Mesenchymal stem cell (in vitro differentiated cells and primary cell): ENCODE results near the gene GPRIN3.
A peak's percentile ranks its signal among the peaks of the same experiment; 100 is the strongest.

Experiments
- DNase-seq: peaks from one replicate; pipeline ENCODE4 v3.0.0-alpha.2; 2013
- H2AFZ ChIP-seq: one replicate; pipeline ENCODE4 v1.6.1; 2013; ENCODE audit warnings: low read depth, mild to moderate bottlenecking, control low read depth, inconsistent platforms, low read length, moderate library complexity
- H2AK5ac ChIP-seq: 2 replicates; pipeline ENCODE4 v1.6.1; 2013; ENCODE audit warnings: low read length, moderate library complexity, mild to moderate bottlenecking, inconsistent platforms; ENCODE audit not compliant: severe bottlenecking
- H2BK120ac ChIP-seq: one replicate; pipeline ENCODE4 v1.6.1; 2013; ENCODE audit warnings: low read depth, mild to moderate bottlenecking, inconsistent platforms, low read length, moderate library complexity
- H2BK12ac ChIP-seq, 2 experiments: one replicate each; pipeline ENCODE4 v1.6.1; 2013; ENCODE audit warnings: inconsistent platforms in 2 of 2, low read length in 2 of 2, mild to moderate bottlenecking in 2 of 2, moderate library complexity in 2 of 2, control low read depth in 1 of 2
- H2BK15ac ChIP-seq: one replicate; pipeline ENCODE4 v1.6.1; 2013; ENCODE audit warnings: mild to moderate bottlenecking, low read depth, inconsistent platforms; ENCODE audit not compliant: poor library complexity, severe bottlenecking
- H2BK5ac ChIP-seq: 2 replicates; pipeline ENCODE4 v1.6.1; 2013; ENCODE audit warnings: low read depth, mild to moderate bottlenecking, low read length, control low read depth, inconsistent platforms; ENCODE audit not compliant: poor library complexity, severe bottlenecking
- H3K14ac ChIP-seq, 2 experiments: one replicate each; pipeline ENCODE4 v1.6.1; 2013; ENCODE audit warnings: inconsistent platforms in 2 of 2, low read length in 2 of 2, control low read depth in 1 of 2, mild to moderate bottlenecking in 1 of 2, moderate library complexity in 1 of 2
- H3K18ac ChIP-seq, 2 experiments: one replicate each; pipeline ENCODE4 v1.6.1; 2013; ENCODE audit warnings: inconsistent platforms in 2 of 2, low read length in 2 of 2, control low read depth in 1 of 2, low read depth in 1 of 2, mild to moderate bottlenecking in 1 of 2
- H3K23ac ChIP-seq, 2 experiments: one replicate each; pipeline ENCODE4 v1.6.1; 2013; ENCODE audit warnings: inconsistent platforms in 2 of 2, low read length in 2 of 2, mild to moderate bottlenecking in 2 of 2, moderate library complexity in 2 of 2, control low read depth in 1 of 2
- H3K27ac ChIP-seq: 2 replicates; pipeline ENCODE4 v1.5.1; 2013; ENCODE audit warnings: mild to moderate bottlenecking, moderate library complexity, low read length, control low read depth, inconsistent platforms; ENCODE audit not compliant: poor library complexity, severe bottlenecking
- H3K27me3 ChIP-seq, 2 experiments: 2 replicates each; pipeline versions ENCODE4 v1.6.1 to v1.7.0; 2013; ENCODE audit warnings: low read length in 2 of 2, mild to moderate bottlenecking in 2 of 2, moderate library complexity in 2 of 2, control low read depth in 1 of 2, inconsistent platforms in 1 of 2; ENCODE audit not compliant: control insufficient read depth in 1 of 2, insufficient read depth in 1 of 2
- H3K36me3 ChIP-seq, 2 experiments: 2 replicates each; pipeline versions ENCODE4 v1.6.1 to v1.7.0; 2013; ENCODE audit warnings: low read length in 2 of 2, control low read depth in 1 of 2, inconsistent platforms in 1 of 2, low read depth in 1 of 2, mild to moderate bottlenecking in 1 of 2; ENCODE audit not compliant: insufficient read depth in 2 of 2, control insufficient read depth in 1 of 2
- H3K4ac ChIP-seq, 2 experiments: one replicate each; pipeline ENCODE4 v1.6.1; 2013; ENCODE audit warnings: inconsistent platforms in 2 of 2, low read length in 2 of 2, mild to moderate bottlenecking in 2 of 2, moderate library complexity in 2 of 2, control low read depth in 1 of 2, low read depth in 1 of 2
- H3K4me1 ChIP-seq: 2 replicates; pipeline ENCODE4 v1.6.1; 2013; ENCODE audit warnings: low read depth, low read length, control low read depth; ENCODE audit not compliant: control insufficient read depth, insufficient read depth
- H3K4me2 ChIP-seq: 2 replicates; pipeline ENCODE4 v1.6.1; 2013; ENCODE audit warnings: low read length, mild to moderate bottlenecking, inconsistent platforms; ENCODE audit not compliant: poor library complexity, severe bottlenecking
- H3K4me3 ChIP-seq, 2 experiments: 2 replicates each; pipeline versions ENCODE4 v1.5.1 to v1.7.0; 2013; ENCODE audit warnings: low read length in 2 of 2, mild to moderate bottlenecking in 2 of 2, control low read depth in 1 of 2, low read depth in 1 of 2; ENCODE audit not compliant: insufficient read depth in 1 of 2
- H3K79me1 ChIP-seq: replicated peaks from 2 replicates; pipeline ENCODE4 v1.6.1; 2013; ENCODE audit warnings: mild to moderate bottlenecking, control low read depth, low read length, inconsistent platforms; ENCODE audit not compliant: poor library complexity, severe bottlenecking
- H3K9ac ChIP-seq: 2 replicates; pipeline ENCODE4 v1.7.0; 2013; ENCODE audit warnings: mild to moderate bottlenecking, low read length, moderate library complexity
- H3K9me3 ChIP-seq: 2 replicates; pipeline ENCODE4 v1.7.0; 2013; ENCODE audit warnings: mild to moderate bottlenecking, low read length; ENCODE audit not compliant: control insufficient read depth
- H4K8ac ChIP-seq: one replicate; pipeline ENCODE4 v1.6.1; 2013; ENCODE audit warnings: inconsistent platforms, mild to moderate bottlenecking, low read length, moderate library complexity
- H4K91ac ChIP-seq: one replicate; pipeline ENCODE4 v1.6.1; 2013; ENCODE audit warnings: mild to moderate bottlenecking, low read length, inconsistent platforms
- WGBS: methylation state at CpG from one replicate; pipeline ENCODE4 v1.1.7; 2013; ENCODE audit warnings: mixed read lengths; 5-methylcytosine and 5-hydroxymethylcytosine counted together

GPRIN3 gene

DNA sequence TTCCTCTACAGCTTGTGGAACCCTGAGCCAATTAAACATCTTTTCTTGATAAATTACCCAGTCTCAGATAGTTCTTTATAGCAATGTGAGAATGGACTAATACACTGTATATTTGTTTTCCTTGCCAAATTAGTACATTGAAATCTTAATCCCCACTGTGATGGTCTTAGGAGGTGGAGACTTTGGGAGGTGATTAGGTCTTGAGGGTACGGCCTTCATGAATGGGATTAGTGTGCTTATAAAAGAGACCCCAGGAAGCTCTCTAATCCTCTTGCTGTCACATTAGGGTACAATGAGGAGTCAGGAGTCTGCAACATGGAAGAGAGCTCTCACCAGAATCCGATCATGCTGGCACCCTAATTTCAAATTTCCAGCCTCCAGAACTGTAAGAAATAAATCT is 109.7 kb downstream of the GPRIN3 start:
- no peak overlapping the region for H4K91ac ChIP-seq
- H2BK5ac ChIP-seq = no peak overlapping the region
- no peak overlapping the region for H3K14ac ChIP-seq
- H3K9me3 ChIP-seq = no peaks in the 10 kb centered on the region
- no peaks in the 10 kb centered on the region for H3K36me3 ChIP-seq
- no peaks in the 10 kb centered on the region for H3K4me1 ChIP-seq
- H3K4me2 ChIP-seq = no peak overlapping the region
- no peaks in the 10 kb centered on the region for H3K79me1 ChIP-seq
- no peak overlapping the region for H2BK12ac ChIP-seq
- H2AFZ ChIP-seq = no peak overlapping the region
- no peak overlapping the region for H3K27ac ChIP-seq
- no peaks in the 10 kb centered on the region for H3K27me3 ChIP-seq
- no peak overlapping the region for H3K4me3 ChIP-seq
- no peak overlapping the region for H4K8ac ChIP-seq
- H3K4ac ChIP-seq = no peak overlapping the region
- 83% methylated on average over 2 of the region's 2 CpGs for WGBS
- no peak overlapping the region for H3K9ac ChIP-seq
- H2BK120ac ChIP-seq = no peak overlapping the region
- H3K23ac ChIP-seq = no peak overlapping the region
- H2BK15ac ChIP-seq = no peak overlapping the region
- H2AK5ac ChIP-seq = no peak overlapping the region
- no peak for DNase-seq
- no peak overlapping the region for H3K18ac ChIP-seq

DNA sequence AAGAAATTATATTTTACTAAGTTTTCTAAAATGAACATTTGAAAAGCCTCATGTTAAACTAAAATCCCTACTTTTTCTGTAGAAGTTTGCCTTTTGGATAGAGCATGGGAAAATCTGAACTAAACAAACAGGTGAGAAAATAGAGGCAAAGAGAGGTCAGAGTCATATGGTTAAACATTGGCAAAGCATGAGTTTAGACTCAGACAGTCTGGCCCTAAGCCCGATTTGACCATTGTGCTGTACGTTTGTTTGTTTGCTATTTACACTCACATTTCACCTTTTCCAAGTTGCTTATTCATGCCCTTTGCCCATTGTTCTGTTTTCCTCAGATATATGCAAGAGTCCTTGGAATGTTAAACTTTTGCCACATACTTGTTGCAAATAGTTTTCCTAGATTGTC is 110.9 kb downstream of the GPRIN3 start:
- Histone ChIP-seq H3K4ac (no peak overlapping the region), H3K14ac (no peak overlapping the region), H4K91ac (no peak overlapping the region), H2BK12ac (no peak overlapping the region), H3K27me3 (no peaks in the 10 kb centered on the region), H3K9me3 (no peaks in the 10 kb centered on the region), H3K79me1 (no peaks in the 10 kb centered on the region), H3K23ac (no peak overlapping the region), H3K27ac (no peak overlapping the region), H3K4me2 (no peak overlapping the region), H3K4me3 (no peak overlapping the region), H2AFZ (no peak overlapping the region), H2BK15ac (no peak overlapping the region), H3K9ac (no peak overlapping the region), H3K36me3 (no peaks in the 10 kb centered on the region), H3K18ac (no peak overlapping the region), H2AK5ac (no peak overlapping the region), H4K8ac (no peak overlapping the region), H3K4me1 (no peaks in the 10 kb centered on the region), H2BK5ac (no peak overlapping the region), H2BK120ac (no peak overlapping the region)
- no peak for DNase-seq
- WGBS = 29% methylated on average over 2 of the region's 2 CpGs

DNA sequence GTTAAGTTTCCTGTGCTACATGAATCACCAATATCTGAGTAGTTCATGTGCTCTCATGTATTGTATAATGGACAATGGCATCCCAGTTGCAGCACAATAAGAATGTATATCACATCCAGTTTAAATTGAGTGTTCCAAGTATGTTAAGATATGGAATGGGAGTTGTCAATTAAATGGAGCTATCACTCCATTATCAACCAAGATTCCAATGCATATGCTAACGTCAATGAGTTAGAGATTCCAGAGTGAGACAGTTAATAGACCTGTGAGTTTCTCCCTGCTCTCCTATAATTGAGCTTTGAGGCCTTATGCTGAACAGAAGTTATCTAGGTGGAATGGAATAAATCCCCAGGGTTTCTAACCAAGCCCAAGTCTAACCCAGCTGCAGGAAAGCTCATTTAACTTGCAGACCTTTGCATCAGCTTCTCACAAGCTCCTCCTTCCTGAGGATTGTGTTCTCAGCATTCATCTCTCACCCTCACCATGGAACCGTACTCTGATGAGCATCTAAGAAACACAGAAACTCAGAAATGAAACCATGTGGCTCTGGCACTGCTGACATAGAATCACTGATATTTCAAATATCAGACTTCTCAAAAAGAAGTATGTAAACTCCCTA is 111.4 kb downstream of the GPRIN3 start:
- no peak overlapping the region for H3K23ac ChIP-seq

DNA sequence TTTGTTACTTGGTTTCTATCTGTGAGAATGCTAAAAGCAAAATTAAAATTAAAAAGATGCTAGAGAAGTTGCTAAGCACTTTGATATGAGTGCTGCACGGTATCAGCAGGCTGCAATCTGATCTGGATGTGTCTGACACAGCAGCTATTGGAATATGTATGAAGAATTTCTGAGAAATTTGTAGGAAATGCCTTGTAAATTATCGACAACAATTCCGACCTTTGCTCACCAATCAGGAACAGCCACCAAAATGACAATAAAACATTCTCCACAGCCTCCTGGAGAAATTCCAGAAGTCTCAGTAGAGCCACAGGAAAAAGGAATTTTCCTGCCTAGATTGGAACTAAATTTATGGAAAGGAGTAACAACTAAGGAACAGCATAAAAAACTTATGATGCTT is 113.8 kb downstream of the GPRIN3 start:
- Histone ChIP-seq H3K23ac (no peak overlapping the region), H3K18ac (no peak overlapping the region), H3K9me3 (no peaks in the 10 kb centered on the region), H2BK120ac (no peak overlapping the region), H2AK5ac (no peak overlapping the region), H3K79me1 (no peaks in the 10 kb centered on the region), H3K4me3 (no peak overlapping the region), H3K14ac (no peak overlapping the region), H2BK15ac (no peak overlapping the region), H3K4ac (no peak overlapping the region), H2BK12ac (no peak overlapping the region), H4K8ac (no peak overlapping the region), H3K4me1 (no peaks in the 10 kb centered on the region), H3K36me3 (no peaks in the 10 kb centered on the region), H3K27ac (no peak overlapping the region), H3K27me3 (no peaks in the 10 kb centered on the region), H2AFZ (no peak overlapping the region), H4K91ac (no peak overlapping the region), H3K4me2 (no peak overlapping the region), H2BK5ac (no peak overlapping the region), H3K9ac (peak overlapping the region; percentile 9)
- WGBS = 81% methylated on average over 1 of the region's 3 CpGs
- DNase-seq = no peak

More for the DNA sequence above, 111.4 kb downstream of the GPRIN3 start:
- WGBS = 100% methylated on average over 1 of the region's 2 CpGs
- Histone ChIP-seq H2AFZ (no peak overlapping the region), H2AK5ac (no peak overlapping the region), H2BK120ac (no peak overlapping the region), H2BK12ac (no peak overlapping the region), H2BK5ac (no peak overlapping the region), H3K36me3 (no peaks in the 10 kb centered on the region), H4K91ac (no peak overlapping the region), H3K18ac (no peak overlapping the region), H3K4me1 (no peaks in the 10 kb centered on the region), H3K4me3 (no peak overlapping the region), H3K4ac (no peak overlapping the region), H3K27me3 (no peaks in the 10 kb centered on the region), H3K79me1 (no peaks in the 10 kb centered on the region), H3K4me2 (no peak overlapping the region), H3K9me3 (no peaks in the 10 kb centered on the region), H4K8ac (no peak overlapping the region), H3K27ac (no peak overlapping the region), H3K14ac (no peak overlapping the region), H2BK15ac (no peak overlapping the region), H3K9ac (no peak overlapping the region)
- peak; percentile 32 for DNase-seq
